Esophagus squamous epithelium (tissue), 4 donors: ENCODE data around the gene BRIX1.

ENCODE experiments used
- POLR2A ChIP-seq, 4 donors: fragments of 450-650 bp; IDR thresholded peaks; one replicate each; pipeline ENCODE4 v1.6.1; 2017; ENCODE audit warnings: antibody characterized with exemption in 4 of 4, mild to moderate bottlenecking in 4 of 4, moderate library complexity in 3 of 4
- TF ChIP-seq, protein P1 (sequence below), 6 experiments: fragments of 450-650 bp in 4 of 6; fragments of 200-600 bp in 2 of 6; sonication (generic) in 2 of 6; IDR thresholded peaks; one replicate each; pipeline ENCODE4 v1.5.1; 2016 to 2019; ENCODE audit warnings: antibody characterized with exemption in 6 of 6, mild to moderate bottlenecking in 4 of 6, moderate library complexity in 4 of 6

GRCh38 chr5:34944044-34944443 lies 28.5 kb downstream of the BRIX1 start:
- TF ChIP-seq, protein P1, sequence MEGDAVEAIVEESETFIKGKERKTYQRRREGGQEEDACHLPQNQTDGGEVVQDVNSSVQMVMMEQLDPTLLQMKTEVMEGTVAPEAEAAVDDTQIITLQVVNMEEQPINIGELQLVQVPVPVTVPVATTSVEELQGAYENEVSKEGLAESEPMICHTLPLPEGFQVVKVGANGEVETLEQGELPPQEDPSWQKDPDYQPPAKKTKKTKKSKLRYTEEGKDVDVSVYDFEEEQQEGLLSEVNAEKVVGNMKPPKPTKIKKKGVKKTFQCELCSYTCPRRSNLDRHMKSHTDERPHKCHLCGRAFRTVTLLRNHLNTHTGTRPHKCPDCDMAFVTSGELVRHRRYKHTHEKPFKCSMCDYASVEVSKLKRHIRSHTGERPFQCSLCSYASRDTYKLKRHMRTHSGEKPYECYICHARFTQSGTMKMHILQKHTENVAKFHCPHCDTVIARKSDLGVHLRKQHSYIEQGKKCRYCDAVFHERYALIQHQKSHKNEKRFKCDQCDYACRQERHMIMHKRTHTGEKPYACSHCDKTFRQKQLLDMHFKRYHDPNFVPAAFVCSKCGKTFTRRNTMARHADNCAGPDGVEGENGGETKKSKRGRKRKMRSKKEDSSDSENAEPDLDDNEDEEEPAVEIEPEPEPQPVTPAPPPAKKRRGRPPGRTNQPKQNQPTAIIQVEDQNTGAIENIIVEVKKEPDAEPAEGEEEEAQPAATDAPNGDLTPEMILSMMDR (IDR thresholded peaks at IDR 0.05), result no peak
- TF ChIP-seq POLR2A (IDR thresholded peaks at IDR 0.05), result no peak
